ENCODE results near the gene COL1A1.

Gene COL1A1

GRCh38 chr17:50199803-50200456, 1.5 kb downstream of the COL1A1 start:
- DNase-seq = peak; percentile 89

- DNase-seq = no peak
Measured at GRCh38 chr17:50199211-50199802, 2.1 kb downstream of the COL1A1 start.

DNA sequence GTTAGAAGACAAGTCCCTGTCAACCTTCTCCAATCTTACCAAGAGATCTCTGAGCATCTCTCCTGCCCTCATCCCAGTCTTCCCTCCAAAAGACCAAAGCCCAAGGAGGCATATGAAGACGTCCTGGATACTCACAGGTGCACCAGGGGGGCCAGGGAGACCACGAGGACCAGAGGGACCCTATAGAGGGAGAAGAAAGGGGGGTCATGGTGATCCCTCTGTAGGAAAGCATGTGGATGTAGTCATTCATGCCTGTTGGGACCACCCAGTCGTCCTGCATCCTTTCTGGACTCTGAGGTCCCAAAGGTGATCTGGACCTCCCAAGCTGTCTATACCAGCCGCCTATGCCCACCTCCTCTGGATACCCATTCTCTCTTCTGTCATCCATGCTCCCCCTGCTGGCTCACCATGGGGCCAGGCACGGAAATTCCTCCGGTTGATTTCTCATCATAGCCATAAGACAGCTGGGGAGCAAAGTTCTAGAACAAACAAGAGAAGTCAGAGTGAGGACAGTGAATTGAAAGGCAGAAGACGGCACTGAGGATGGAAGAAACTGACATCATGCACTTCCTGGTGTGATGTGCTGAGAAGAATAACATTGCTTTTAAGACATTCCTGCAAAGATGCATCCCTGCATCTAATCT, 3.3 kb downstream of the COL1A1 start:
- DNase-seq = no peak

- DNase-seq = no peak
Measured at GRCh38 chr17:50196826-50197225, 4.6 kb downstream of the COL1A1 start.

DNA sequence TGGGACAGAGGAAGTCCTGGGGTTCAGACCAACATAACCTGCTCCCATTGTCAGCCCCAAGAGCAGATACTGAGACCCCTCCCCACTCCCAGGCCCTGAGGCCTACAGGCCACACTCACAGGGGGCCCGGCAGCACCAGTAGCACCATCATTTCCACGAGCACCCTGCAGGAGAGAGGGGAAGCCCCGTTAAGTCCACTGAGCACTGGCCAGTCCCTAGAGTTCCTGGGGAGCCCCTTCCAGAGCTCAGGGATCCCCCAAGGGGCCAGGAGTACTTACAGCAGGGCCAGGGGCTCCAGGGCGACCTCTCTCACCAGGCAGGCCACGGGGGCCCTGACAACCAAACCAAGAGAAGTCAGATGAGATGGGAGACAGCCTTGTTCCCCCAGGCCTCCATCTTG, 5.4 kb downstream of the COL1A1 start:
- no peak for DNase-seq

- no peak for DNase-seq
Measured at GRCh38 chr17:50194934-50195865, 6.2 kb downstream of the COL1A1 start.

GRCh38 chr17:50194140-50194933, 7.1 kb downstream of the COL1A1 start:
- DNase-seq = no peak

DNA sequence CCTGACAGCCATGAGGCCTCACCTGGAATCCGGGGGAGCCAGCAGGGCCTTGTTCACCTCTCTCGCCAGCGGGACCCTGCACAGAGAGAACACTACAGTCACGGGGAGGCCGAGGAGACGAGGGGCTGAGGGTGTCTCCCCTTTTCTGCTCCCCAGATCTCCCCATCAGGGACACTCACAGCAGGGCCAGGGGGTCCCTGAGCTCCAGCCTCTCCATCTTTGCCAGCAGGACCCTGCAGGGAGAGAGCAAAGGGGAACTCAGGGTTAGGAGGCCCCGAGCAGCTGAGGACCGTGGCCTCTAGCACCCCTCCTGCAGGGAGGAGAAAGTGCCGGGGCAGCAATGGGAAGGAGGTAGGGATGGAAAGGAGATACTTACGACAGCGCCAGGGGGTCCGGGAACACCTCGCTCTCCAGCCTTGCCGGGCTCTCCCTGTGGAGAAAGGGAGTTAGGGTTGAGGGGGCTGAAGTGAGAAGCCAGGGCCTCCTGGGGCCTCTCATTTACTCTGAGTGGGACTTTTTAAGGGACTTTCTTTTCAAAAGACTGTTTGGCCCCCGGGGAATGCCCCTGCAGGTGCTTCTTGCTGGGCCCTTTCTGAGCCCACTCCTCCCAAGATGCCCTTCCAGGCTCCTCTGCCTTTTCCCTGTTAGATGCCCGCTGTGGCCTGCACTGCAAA, 8.7 kb downstream of the COL1A1 start:
- no peak for DNase-seq

DNA sequence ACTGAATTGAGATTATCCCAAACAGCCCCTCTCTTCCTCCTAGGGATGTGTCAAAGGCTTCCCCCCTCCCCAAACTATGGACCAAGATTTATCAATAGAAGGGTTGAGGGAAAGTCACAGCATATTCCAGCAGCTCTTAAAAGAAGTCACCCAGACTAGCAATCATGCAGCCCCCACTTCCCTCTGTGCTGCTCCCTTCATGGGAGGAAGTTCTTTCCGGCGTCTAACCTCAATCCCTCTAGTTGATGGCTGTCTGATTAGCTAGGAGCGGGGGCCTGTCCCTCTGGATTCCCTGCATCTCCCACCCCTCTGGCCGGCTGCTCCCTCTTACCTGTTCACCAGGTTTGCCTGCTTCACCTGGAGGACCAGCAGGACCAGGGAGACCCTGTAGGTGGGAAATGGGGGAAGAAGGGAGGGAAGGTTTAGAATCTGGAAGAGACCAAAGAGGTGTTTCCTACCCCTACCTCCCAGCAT, 9.2 kb downstream of the COL1A1 start:
- DNase-seq = no peak

DNA sequence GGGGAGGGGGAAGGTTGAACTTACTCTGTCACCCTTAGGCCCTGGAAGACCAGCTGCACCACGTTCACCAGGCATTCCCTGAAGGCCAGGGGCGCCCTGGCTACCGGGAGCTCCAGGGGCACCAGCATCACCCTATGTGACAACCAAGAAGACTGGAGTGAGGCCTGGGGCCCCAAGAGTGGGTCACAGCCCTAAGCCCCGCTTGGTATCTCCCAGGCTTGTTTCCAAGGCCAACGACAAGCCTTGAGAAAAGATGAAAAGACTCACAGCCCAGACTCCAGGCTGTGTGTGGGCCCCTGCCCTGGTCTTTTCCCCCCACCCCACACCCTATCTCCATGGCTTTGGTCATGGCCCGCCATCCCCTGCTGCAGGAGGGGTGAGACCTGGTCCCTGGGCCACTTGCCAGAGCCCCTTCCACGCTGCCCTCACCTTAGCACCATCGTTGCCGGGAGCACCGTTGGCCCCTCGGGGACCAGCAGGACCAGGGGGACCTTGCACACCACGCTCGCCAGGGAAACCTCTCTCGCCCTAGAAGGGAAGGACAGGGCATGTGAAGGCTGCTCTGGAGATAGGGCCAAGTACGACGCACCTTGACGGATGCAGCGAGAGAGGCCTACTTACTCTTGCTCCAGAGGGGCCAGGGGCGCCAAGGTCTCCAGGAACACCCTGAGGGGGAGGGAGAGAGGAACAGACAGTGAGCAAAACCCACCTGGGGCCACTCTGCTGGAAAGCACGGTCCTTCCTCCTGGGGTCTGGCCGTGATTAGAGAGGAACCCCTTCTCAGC, 9.9 kb downstream of the COL1A1 start:
- no peak for DNase-seq

- DNase-seq = no peak
Measured at GRCh38 chr17:50190603-50191358, 10.7 kb downstream of the COL1A1 start.

DNA sequence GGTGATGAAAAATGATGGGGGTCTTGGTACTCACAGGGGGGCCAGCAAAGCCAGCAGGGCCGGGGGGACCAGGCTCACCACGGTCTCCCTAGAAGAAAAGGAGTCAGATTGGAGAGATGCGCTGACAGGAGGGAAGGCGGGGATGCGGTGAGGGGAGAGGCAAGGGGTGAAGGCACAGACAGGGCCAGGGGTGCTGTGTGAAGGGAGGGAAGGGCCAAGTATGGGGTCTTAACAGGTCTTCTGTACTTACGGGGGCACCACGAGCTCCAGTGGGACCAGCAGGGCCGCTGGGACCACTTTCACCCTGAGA, 11.2 kb downstream of the COL1A1 start:
- no peak for DNase-seq

GRCh38 chr17:50189550-50190292, 11.7 kb downstream of the COL1A1 start:
- peak; percentile 51 for DNase-seq

DNA sequence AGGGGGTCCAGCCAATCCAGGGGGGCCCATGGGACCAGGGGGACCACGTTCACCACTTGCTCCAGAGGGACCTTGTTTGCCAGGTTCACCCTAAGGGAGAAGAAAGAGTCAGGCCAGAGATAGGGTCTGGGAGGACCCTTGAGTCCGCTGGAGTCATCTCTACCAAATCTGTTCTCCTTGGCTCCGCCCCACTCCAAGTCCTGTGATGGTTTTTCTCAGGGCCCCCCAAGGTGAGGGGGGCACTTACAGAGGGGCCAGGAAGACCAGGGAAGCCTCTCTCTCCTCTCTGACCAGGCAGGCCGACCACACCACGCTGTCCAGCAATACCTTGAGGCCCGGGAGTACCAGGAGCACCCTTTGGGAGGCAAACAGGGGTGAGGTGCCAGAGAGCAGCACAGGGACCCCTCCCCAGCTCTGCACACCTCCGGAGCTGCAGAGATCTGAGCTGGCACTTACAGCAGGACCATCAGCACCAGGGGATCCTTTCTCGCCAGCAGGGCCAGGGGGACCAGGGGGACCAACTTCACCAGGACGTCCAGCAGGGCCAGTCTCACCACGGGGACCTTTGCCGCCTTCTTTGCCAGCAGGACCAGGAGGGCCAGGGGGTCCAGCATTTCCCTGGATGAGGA, 12.4 kb downstream of the COL1A1 start:
- DNase-seq = no peak

- DNase-seq = no peak
Measured at GRCh38 chr17:50188531-50188920, 12.9 kb downstream of the COL1A1 start.

- no peak for DNase-seq
Measured at GRCh38 chr17:50187751-50188530, 13.5 kb downstream of the COL1A1 start.

DNA sequence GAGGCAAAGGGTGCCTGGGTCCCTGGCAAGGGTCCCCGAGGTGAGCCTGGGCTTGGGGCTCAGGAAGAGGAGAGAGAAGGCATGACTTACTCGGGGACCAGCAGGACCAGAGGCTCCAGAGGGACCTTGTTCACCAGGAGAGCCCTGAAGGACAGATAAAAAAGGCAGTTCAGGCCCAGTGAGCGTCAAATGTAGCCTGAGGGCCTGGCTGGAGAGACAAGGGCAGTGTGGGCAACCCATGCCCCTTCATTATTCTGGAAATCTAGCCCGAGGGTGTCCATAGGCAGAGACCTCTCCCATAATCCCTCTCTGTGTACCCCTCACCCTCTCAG, 14.1 kb downstream of the COL1A1 start:
- no peak for DNase-seq

GRCh38 chr17:50186661-50187393, 14.6 kb downstream of the COL1A1 start:
- no peak for DNase-seq
